NCI-H1436 (cell line): ENCODE data around the gene RAC3.
A peak's percentile ranks its signal among the peaks of the same experiment; 100 is the strongest.

Experiments
- DNase-seq: peaks from one replicate; lab custom pipeline; 2025; lab: John Stamatoyannopoulos, UW

RAC3 gene

GRCh38 chr17:82056729-82057621 is 25.5 kb downstream of the RAC3 start:
- DNase-seq = no peak

GRCh38 chr17:82058230-82058854 is 26.9 kb downstream of the RAC3 start:
- no peak for DNase-seq

GRCh38 chr17:82058855-82059249 is 27.4 kb downstream of the RAC3 start:
- DNase-seq = no peak

GRCh38 chr17:82059272-82060000 is 28.0 kb downstream of the RAC3 start:
- DNase-seq = no peak

GRCh38 chr17:82060001-82060380 is 28.5 kb downstream of the RAC3 start:
- DNase-seq = no peak

GRCh38 chr17:82060614-82061013 is 29.1 kb downstream of the RAC3 start:
- DNase-seq = no peak

- DNase-seq = no peak
Measured at GRCh38 chr17:82061047-82061925, 29.8 kb downstream of the RAC3 start.

- DNase-seq = no peak
Measured at GRCh38 chr17:82062076-82062983, 30.9 kb downstream of the RAC3 start.

- DNase-seq = no peak
Measured at GRCh38 chr17:82062984-82063368, 31.5 kb downstream of the RAC3 start.

- no peak for DNase-seq
Measured at GRCh38 chr17:82063424-82064415, 32.2 kb downstream of the RAC3 start.

GRCh38 chr17:82064433-82065192 is 33.1 kb downstream of the RAC3 start:
- no peak for DNase-seq

GRCh38 chr17:82065193-82065637 is 33.7 kb downstream of the RAC3 start:
- DNase-seq = no peak

- peak; percentile 47 for DNase-seq
Measured at GRCh38 chr17:82065638-82066303, 34.3 kb downstream of the RAC3 start, which contains the start of gene DUS1L. Gene DUS1L (minus strand): TSS chr17:82065804. CDS start chr17:82065059, 745 bp downstream.

GRCh38 chr17:82070611-82071010 is 39.1 kb downstream of the RAC3 start:
- DNase-seq = no peak

- no peak for DNase-seq
Measured at GRCh38 chr17:82072827-82073226, 41.3 kb downstream of the RAC3 start.

- no peak for DNase-seq
Measured at GRCh38 chr17:82073446-82073845, 42.0 kb downstream of the RAC3 start.

GRCh38 chr17:82076018-82076784 is 44.7 kb downstream of the RAC3 start:
- no peak for DNase-seq
